ENCODE results near the gene OASL.
"Not testable (repeated sequence)": the region's sequence is repeated elsewhere in the genome, so short reads cannot be mapped to it uniquely, and the experiment has no call there.

Gene OASL

DNA sequence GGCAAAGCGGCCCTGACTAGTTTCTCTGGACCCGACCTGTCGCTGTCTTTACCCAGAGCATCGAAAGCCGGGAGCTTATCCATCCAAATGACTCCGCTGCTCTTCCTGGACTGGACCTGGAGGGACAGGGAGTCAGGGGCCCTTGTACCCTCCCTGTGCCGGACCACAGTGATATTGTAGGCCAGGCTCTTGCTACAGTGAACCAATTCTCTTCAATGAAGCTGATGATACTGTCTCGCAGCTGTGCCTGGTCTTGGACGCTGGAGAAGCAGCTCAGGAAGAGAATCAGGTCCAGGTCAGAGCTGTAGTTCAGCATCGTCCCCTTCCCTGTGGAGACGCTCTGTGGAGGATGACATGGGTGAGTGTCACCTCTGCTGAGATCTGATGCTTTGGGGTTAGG, 14.7 kb upstream of the OASL start:
- DNase-seq (ENCODE audit: low read depth), result no peak
- TF ChIP-seq CTCF (conservative IDR thresholded peaks at IDR 0.05; ENCODE audit: low read depth, low read length), result no peak
- no peak overlapping the region for H3K4me3 ChIP-seq (ENCODE audit: low read depth, low read length)

DNA sequence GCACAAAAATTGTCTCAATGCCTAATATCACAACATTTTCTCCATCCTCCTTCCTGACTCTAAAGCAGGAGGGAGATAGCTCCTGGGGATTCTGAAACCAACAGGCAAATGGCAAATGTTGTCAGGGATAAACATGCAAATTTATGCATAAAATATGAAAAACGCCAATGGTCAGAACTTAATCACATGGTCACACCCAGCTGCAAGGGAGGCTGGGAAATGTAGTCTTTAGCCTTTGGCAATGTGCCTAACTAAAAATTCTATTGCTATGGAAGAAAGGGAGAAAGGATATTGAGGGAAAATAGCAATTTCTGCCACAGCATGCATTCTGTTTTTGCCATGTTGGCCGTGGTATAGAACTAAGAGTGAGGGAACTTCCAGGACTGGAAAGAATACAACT, 11.7 kb upstream of the OASL start:
- no peak for TF ChIP-seq CTCF (conservative IDR thresholded peaks at IDR 0.05; ENCODE audit: low read depth, low read length)
- peak; percentile 14 for DNase-seq (ENCODE audit: low read depth)
- no peak overlapping the region for H3K4me3 ChIP-seq (ENCODE audit: low read depth, low read length)

- TF ChIP-seq CTCF (conservative IDR thresholded peaks at IDR 0.05; ENCODE audit: low read depth, low read length), result no peak
- H3K4me3 ChIP-seq (ENCODE audit: low read depth, low read length), result no peak overlapping the region
- no peak for DNase-seq (ENCODE audit: low read depth)
Measured at GRCh38 chr12:121048442-121048841, 9.4 kb upstream of the OASL start.

- not testable (repeated sequence) for DNase-seq (ENCODE audit: low read depth); H3K4me3 ChIP-seq (ENCODE audit: low read depth, low read length)
Measured at GRCh38 chr12:121047400-121047799, 8.4 kb upstream of the OASL start.

DNA sequence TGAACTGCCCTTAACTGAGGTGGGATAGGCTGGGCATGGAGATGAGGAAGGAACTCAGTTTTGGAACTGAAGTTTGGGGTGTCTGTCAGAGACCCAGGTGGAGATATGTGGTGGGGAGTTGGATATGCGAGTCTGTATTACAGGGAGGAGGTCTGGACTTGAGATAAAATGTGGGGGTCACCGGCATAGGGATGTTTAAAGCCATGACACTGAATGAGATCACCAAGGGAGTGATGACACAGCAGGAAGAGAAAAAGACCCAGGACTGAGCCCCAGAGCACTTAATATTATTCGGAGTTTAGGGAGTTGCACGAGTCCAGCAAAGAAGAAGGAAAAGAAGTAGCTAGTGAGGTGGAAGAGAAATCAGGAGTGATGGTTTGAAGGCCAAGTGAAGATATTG, 4.0 kb upstream of the OASL start:
- no peak for DNase-seq (ENCODE audit: low read depth)
- H3K4me3 ChIP-seq (ENCODE audit: low read depth, low read length), result no peak overlapping the region
- TF ChIP-seq CTCF (conservative IDR thresholded peaks at IDR 0.05; ENCODE audit: low read depth, low read length), result no peak

DNA sequence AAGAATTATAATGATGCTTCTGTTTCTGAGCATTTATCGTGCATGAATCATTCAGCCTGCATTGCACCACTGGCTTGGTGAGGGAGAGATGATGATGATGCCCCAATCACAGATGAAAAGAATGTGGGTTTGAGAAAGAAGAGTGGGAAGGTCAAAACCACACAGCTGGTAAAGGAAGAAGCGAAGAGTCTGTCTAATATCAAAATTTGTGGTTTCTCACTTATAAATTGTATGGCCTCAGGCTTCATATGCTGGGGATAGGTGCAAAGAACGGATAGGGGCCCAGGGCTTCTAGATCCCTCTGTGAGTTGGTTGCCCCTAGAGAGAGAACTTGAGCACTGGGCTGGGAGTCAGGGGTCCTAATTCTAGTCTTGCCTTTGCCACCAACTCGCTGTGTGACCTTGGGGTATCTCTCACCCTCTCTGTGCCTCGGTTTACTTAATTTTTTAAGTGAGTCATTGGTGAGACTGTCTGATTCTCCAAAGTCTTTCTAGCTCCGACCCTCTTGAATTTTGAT, 2.2 kb downstream of the OASL start:
- no peak overlapping the region for H3K4me3 ChIP-seq (ENCODE audit: low read depth, low read length)
- DNase-seq (ENCODE audit: low read depth), result peak; percentile 68
- TF ChIP-seq CTCF (conservative IDR thresholded peaks at IDR 0.05; ENCODE audit: low read depth, low read length), result no peak

DNA sequence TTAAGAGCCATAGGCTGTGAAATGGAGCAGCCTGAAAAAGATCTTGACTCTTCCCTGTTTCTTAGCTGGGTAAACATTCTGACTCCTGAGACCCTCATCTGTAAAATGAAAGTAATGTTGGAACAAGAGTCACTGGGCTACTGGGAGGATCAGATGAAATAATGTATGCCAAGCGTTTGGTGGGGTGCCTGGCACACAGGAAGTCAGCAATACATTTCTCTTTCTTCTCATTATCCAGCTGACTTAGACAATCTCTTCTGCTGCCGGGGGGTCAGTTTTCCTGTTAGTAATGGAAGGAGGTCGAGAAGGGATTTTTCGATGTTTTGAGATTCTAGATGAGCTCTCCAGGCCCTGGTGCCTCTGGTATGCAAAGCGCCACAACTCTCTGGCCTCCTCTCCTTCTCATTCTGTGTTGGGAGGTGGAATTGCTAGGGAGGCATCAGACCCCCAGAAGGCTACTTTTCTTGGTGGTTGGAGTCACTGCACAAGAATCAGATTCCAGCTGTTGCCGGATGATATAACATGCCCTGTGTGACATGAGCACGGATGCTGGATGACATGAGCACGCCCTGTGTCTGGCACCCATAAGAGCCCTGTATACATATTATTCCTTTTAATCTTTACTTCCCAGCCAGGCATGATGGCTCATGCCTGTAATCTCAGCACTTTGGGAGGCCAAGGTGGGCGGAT, 4.3 kb downstream of the OASL start:
- no peak for TF ChIP-seq CTCF (conservative IDR thresholded peaks at IDR 0.05; ENCODE audit: low read depth, low read length)
- DNase-seq (ENCODE audit: low read depth), result no peak
- H3K4me3 ChIP-seq (ENCODE audit: low read depth, low read length), result no peak overlapping the region
